ENCODE data around the gene KLHL30. TPM values are rescaled to one million over a fixed set of nuclear protein-coding genes. Genes with fewer than 3 reads are reported as not detected.

The KLHL30 gene
- total RNA-seq, 1 experiment from 2014 or later = not detected

- peak overlapping the region in 1 of 3 experiments; percentile 35; a peak in 1 of 7 replicates for H3K27ac Mint-ChIP-seq
- no peak overlapping the region for H2BK120ac ChIP-seq (ENCODE audit: low read depth, low read length, poor library complexity, severe bottlenecking)
- H3K4me1 Mint-ChIP-seq = no peaks in the 10 kb centered on the region
- H3K4me3 Mint-ChIP-seq = no peak overlapping the region
- no peak overlapping the region for H2AK5ac ChIP-seq (ENCODE audit: insufficient read length, low read length)
- no peak overlapping the region for H2BK15ac ChIP-seq (ENCODE audit: low read depth, low read length)
- H3K23ac ChIP-seq (ENCODE audit: insufficient read length, low read depth, low read length) = no peak overlapping the region
- no peaks in the 10 kb centered on the region for H3K79me2 ChIP-seq (ENCODE audit: insufficient read depth, low read length)
- WGBS (ENCODE audit: extremely low coverage, insufficient read length, low lambda C conversion rate) = no CpG with 5 or more reads among the region's 14 CpGs
- H2AFZ ChIP-seq (ENCODE audit: low read length) = no peak overlapping the region
- no peak for DNase-seq
- no peaks in the 10 kb centered on the region for H4K20me1 ChIP-seq (ENCODE audit: control insufficient read depth, insufficient read depth, insufficient read length)
- H2BK20ac ChIP-seq (ENCODE audit: low read depth, low read length, poor library complexity, severe bottlenecking) = no peak overlapping the region
- no peak overlapping the region for H2BK12ac ChIP-seq (ENCODE audit: insufficient read length, low read depth, low read length)
- TF ChIP-seq, protein P1, sequence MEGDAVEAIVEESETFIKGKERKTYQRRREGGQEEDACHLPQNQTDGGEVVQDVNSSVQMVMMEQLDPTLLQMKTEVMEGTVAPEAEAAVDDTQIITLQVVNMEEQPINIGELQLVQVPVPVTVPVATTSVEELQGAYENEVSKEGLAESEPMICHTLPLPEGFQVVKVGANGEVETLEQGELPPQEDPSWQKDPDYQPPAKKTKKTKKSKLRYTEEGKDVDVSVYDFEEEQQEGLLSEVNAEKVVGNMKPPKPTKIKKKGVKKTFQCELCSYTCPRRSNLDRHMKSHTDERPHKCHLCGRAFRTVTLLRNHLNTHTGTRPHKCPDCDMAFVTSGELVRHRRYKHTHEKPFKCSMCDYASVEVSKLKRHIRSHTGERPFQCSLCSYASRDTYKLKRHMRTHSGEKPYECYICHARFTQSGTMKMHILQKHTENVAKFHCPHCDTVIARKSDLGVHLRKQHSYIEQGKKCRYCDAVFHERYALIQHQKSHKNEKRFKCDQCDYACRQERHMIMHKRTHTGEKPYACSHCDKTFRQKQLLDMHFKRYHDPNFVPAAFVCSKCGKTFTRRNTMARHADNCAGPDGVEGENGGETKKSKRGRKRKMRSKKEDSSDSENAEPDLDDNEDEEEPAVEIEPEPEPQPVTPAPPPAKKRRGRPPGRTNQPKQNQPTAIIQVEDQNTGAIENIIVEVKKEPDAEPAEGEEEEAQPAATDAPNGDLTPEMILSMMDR (conservative IDR thresholded peaks at IDR 0.05) = no peak
- no peak overlapping the region for H4K8ac ChIP-seq (replicated peaks; ENCODE audit: insufficient read length, low read depth, low read length)
- H3K36me3 Mint-ChIP-seq (ENCODE audit: insufficient read depth in 1 of 3, low read depth in 3 of 3) = no peaks in the 10 kb centered on the region
- H3K27me3 ChIP-seq (ENCODE audit: insufficient read depth, low read length) = no peaks in the 10 kb centered on the region
- no peaks in the 10 kb centered on the region for H3K9me3 ChIP-seq (ENCODE audit: control insufficient read depth, low read depth, low read length)
- H3K9me3 Mint-ChIP-seq = no peaks in the 10 kb centered on the region
- H3K9ac ChIP-seq (ENCODE audit: extremely low read depth, insufficient read length, low read length) = no peak overlapping the region
- no peaks in the 10 kb centered on the region for H3K4me1 ChIP-seq (ENCODE audit: insufficient read depth, low read length)
- no peak overlapping the region for H3K4ac ChIP-seq (ENCODE audit: low read depth, low read length)
- no peak overlapping the region for H3T11ph ChIP-seq (ENCODE audit: low read length)
- H3K18ac ChIP-seq (ENCODE audit: insufficient read length, low read depth, low read length) = no peak overlapping the region
- H3K56ac ChIP-seq (ENCODE audit: insufficient read length, low read depth, low read length) = no peak overlapping the region
- H3K4me2 ChIP-seq (ENCODE audit: insufficient read depth, insufficient read length, low read length) = no peak overlapping the region
- no peak overlapping the region; the same call in 1 of the 2 replicates for H3K14ac ChIP-seq (ENCODE audit: insufficient read depth, low read length)
- H2BK5ac ChIP-seq (ENCODE audit: insufficient read length, low read length) = no peak overlapping the region
- no peaks in the 10 kb centered on the region; the same call in none of the 2 replicates for H3K27me3 Mint-ChIP-seq (ENCODE audit: low read depth)
- H4K5ac ChIP-seq (ENCODE audit: insufficient read length, low read depth, low read length) = no peak overlapping the region
- no peak overlapping the region for H4K91ac ChIP-seq (ENCODE audit: insufficient read length, low read depth, low read length)
- H3K27ac ChIP-seq (ENCODE audit: insufficient read length, low read depth, low read length) = no peak overlapping the region
- H3K79me1 ChIP-seq (ENCODE audit: insufficient read depth, low read depth, low read length, poor library complexity, severe bottlenecking) = no peaks in the 10 kb centered on the region
- no peaks in the 10 kb centered on the region for H3K23me2 ChIP-seq (ENCODE audit: insufficient read length, low read depth, low read length, poor library complexity, severe bottlenecking)
Observed at GRCh38 chr2:238131761-238132462, 6.6 kb upstream of the KLHL30 start.
